GM12878 (cell line): ENCODE results near the gene NRP2. TPM values are rescaled to one million over a fixed set of nuclear protein-coding genes. Genes with fewer than 3 reads are reported as not detected.
A peak's percentile ranks its signal among the peaks of the same experiment; 100 is the strongest.

Experiments
- ATF2 ChIP-seq: IDR thresholded peaks from 2 replicates; pipeline ENCODE4 v1.6.1; 2012; ENCODE audit warnings: low read length, inconsistent platforms
- CREB1 ChIP-seq: IDR thresholded peaks from 2 replicates; pipeline ENCODE4 v1.6.1; 2012; ENCODE audit warnings: low read depth, mild to moderate bottlenecking, inconsistent platforms
- E4F1 ChIP-seq: fragments of 450-650 bp; IDR thresholded peaks from 2 replicates; pipeline ENCODE4 v1.6.1; 2018; ENCODE audit warnings: borderline replicate concordance, mild to moderate bottlenecking; ENCODE audit not compliant: partially characterized antibody
- EED ChIP-seq: sonication (generic); IDR thresholded peaks from 2 replicates; pipeline ENCODE4 v1.6.1; 2016; ENCODE audit warnings: antibody characterized with exemption, low read depth
- HCFC1 ChIP-seq: fragments of 150-350 bp; IDR thresholded peaks from 2 replicates; pipeline ENCODE4 v1.6.1; 2014; ENCODE audit warnings: low read length
- MXI1 ChIP-seq: fragments of 150-350 bp; IDR thresholded peaks from 2 replicates; pipeline ENCODE4 v1.6.1; 2011; ENCODE audit warnings: low read depth, mild to moderate bottlenecking, inconsistent platforms, low read length, improper control_type of control experiment
- PBX3 ChIP-seq: IDR thresholded peaks from 2 replicates; pipeline ENCODE4 v1.6.1; 2011; ENCODE audit warnings: mild to moderate bottlenecking, low read depth, low read length, moderate library complexity; ENCODE audit not compliant: insufficient replicate concordance
- WRNIP1 ChIP-seq: IDR thresholded peaks from 2 replicates; pipeline ENCODE4 v1.6.1; 2011; ENCODE audit warnings: low read depth, low read length, improper control_type of control experiment, borderline replicate concordance
- YBX1 ChIP-seq: fragments of 450-650 bp; IDR thresholded peaks from 2 replicates; pipeline ENCODE4 v1.6.1; 2016; ENCODE audit warnings: antibody characterized with exemption
- polyA plus RNA-seq, 11 experiments: library from polyadenylated mRNA; depleted of rRNA in 4 of 11; unstranded in 6 of 11; stranded (reverse) in 5 of 11; fragments of >200 nt; fragmentation: Nextera tagmentation in 4 of 11; fragmentation: Illumina TruSeq in 1 of 11; extraction: Ambion mirVana in 4 of 11; extraction: Trizol in 1 of 11; gene quantifications; 1 replicate in 1 of 11; 2 replicates in 10 of 11; pipeline versions ENCODE4 v1.2.1 to v1.2.3, GENCODE V29; 2011 to 2016; ENCODE audit warnings: inconsistent platforms in 2 of 11, missing spikeins in 2 of 11, low read depth in 1 of 11
- total RNA-seq, 4 experiments: library from RNA; depleted of rRNA in 3 of 4; stranded (reverse); fragments of >200 nt in 3 of 4; fragmentation: Illumina TruSeq in 1 of 4; extraction: Trizol in 1 of 4; gene quantifications; 2 replicates each; pipeline versions ENCODE4 v1.2.1 to v1.2.3, GENCODE V29; 2013 to 2021
- TF ChIP-seq, protein P1 (sequence below): IDR thresholded peaks from 2 replicates; pipeline ENCODE4 v1.6.1; 2011; ENCODE audit warnings: borderline replicate concordance, low read depth, mild to moderate bottlenecking, moderate library complexity, low read length; ENCODE audit not compliant: insufficient read depth, poor library complexity, severe bottlenecking
- TF ChIP-seq, protein P2 (sequence below): fragments of 150-350 bp; IDR thresholded peaks from 2 replicates; pipeline ENCODE4 v1.6.1; 2016; ENCODE audit warnings: low read depth, low read length

Gene NRP2
- total and polyA plus RNA-seq, 10 of the 15 experiments (the other 5 are each of a cell fraction or from before 2014, with no cell fraction given), result 0.06 to 1.2 (median 0.46) TPM

DNA sequence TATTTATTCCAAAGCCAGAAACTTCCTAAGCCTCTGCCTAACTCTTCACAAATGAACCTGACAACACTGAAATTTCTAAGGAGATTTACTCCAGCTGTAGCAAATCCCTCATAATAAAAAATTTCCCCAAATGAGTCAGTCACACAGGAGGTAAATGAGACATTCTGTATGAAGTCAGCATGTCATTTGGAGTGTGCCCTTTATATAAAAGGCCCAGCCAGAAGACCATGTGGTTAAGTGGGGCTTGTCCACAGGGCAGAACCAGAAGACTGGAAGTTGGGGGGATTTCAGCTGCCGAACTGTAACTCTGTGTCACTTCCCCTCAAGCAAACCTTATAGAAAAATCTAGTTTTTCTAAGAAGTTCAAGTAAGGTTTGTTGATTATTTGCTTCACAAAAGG lies 30.2 kb downstream of the NRP2 start (continued):
- TF ChIP-seq, protein P1, sequence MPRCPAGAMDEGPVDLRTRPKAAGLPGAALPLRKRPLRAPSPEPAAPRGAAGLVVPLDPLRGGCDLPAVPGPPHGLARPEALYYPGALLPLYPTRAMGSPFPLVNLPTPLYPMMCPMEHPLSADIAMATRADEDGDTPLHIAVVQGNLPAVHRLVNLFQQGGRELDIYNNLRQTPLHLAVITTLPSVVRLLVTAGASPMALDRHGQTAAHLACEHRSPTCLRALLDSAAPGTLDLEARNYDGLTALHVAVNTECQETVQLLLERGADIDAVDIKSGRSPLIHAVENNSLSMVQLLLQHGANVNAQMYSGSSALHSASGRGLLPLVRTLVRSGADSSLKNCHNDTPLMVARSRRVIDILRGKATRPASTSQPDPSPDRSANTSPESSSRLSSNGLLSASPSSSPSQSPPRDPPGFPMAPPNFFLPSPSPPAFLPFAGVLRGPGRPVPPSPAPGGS, result peak; percentile 12
- TF ChIP-seq WRNIP1, result no peak
- peak; percentile 43; the same call in 1 of the 2 replicates for TF ChIP-seq EED
- TF ChIP-seq YBX1, result no peak
- TF ChIP-seq CREB1, result peak; percentile 13; the same call in 1 of the 2 replicates
- no peak for TF ChIP-seq E4F1
- no peak for TF ChIP-seq MXI1
- no peak for TF ChIP-seq HCFC1
- no peak for TF ChIP-seq PBX3
- TF ChIP-seq ATF2, result no peak
- TF ChIP-seq, protein P2, sequence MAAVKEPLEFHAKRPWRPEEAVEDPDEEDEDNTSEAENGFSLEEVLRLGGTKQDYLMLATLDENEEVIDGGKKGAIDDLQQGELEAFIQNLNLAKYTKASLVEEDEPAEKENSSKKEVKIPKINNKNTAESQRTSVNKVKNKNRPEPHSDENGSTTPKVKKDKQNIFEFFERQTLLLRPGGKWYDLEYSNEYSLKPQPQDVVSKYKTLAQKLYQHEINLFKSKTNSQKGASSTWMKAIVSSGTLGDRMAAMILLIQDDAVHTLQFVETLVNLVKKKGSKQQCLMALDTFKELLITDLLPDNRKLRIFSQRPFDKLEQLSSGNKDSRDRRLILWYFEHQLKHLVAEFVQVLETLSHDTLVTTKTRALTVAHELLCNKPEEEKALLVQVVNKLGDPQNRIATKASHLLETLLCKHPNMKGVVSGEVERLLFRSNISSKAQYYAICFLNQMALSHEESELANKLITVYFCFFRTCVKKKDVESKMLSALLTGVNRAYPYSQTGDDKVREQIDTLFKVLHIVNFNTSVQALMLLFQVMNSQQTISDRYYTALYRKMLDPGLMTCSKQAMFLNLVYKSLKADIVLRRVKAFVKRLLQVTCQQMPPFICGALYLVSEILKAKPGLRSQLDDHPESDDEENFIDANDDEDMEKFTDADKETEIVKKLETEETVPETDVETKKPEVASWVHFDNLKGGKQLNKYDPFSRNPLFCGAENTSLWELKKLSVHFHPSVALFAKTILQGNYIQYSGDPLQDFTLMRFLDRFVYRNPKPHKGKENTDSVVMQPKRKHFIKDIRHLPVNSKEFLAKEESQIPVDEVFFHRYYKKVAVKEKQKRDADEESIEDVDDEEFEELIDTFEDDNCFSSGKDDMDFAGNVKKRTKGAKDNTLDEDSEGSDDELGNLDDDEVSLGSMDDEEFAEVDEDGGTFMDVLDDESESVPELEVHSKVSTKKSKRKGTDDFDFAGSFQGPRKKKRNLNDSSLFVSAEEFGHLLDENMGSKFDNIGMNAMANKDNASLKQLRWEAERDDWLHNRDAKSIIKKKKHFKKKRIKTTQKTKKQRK, result no peak
